HepG2 (cell line): Measurements from ENCODE around the gene DNAJC4. TPM values are rescaled to one million over a fixed set of nuclear protein-coding genes. Genes with fewer than 3 reads are reported as not detected.
A peak's percentile ranks its signal among the peaks of the same experiment; 100 is the strongest.

ENCODE experiments used
- ATAC-seq: fragments of 200-7000 bp; cut with Tn5 transposase; 3 replicates; pipeline ENCODE4 v1.9.1; 2020; ENCODE audit warnings: mild to moderate bottlenecking, moderate library complexity
- BruUV-seq: library from RNA; stranded (reverse); fragments of 400-500 nt; replicated peaks from 2 replicates; lab custom pipeline; 2021; lab: Mats Ljungman, UMichigan
- CTCF ChIA-PET: fragments of 300-600 bp; formaldehyde crosslinking; extraction: SDS; loops from one replicate; lab custom pipeline; 2021; ENCODE audit warnings: low total read pairs, inconsistent platforms, low intra/inter-chr PET ratio; lab: Yijun Ruan, JAX
- POLR2A ChIA-PET: fragments of 350-600 bp; sonication (Branson Sonifier 250); formaldehyde crosslinking; loops from one replicate; lab custom pipeline; 2020; ENCODE audit warnings: antibody characterized with exemption, inconsistent platforms; lab: Yijun Ruan, JAX
- DNase-seq: peaks from one replicate; pipeline ENCODE4 v3.0.0-alpha.2; 2015; ENCODE audit warnings: low spot score
- FAIRE-seq: peaks from 3 replicates; lab custom pipeline; 2011; peaks lifted over from hg19 to GRCh38; lab: Jason Lieb, UNC
- H2AFZ ChIP-seq: one replicate; pipeline ENCODE4 v1.6.1; 2011; ENCODE audit warnings: low read length, inconsistent platforms
- H3K27ac ChIP-seq: fragments of 300-600 bp; 3 replicates; pipeline ENCODE4 v1.8.0; 2011; ENCODE audit warnings: mixed run types, mild to moderate bottlenecking, mixed read lengths, low read length, inconsistent platforms; ENCODE audit not compliant: insufficient read depth; ENCODE audit errors: extremely low read length
- H3K27me3 ChIP-seq, 2 experiments: fragments of 200-600 bp in 1 of 2; 2 replicates in 1 of 2; 3 replicates in 1 of 2; pipeline versions ENCODE4 v1.6.0 to v1.8.0; 2011; ENCODE audit warnings: low read length in 2 of 2, mild to moderate bottlenecking in 2 of 2, moderate library complexity in 2 of 2, inconsistent platforms in 1 of 2; ENCODE audit not compliant: insufficient read depth in 2 of 2, control insufficient read depth in 1 of 2
- H3K36me3 ChIP-seq, 2 experiments: fragments of 200-600 bp in 1 of 2; replicated peaks in 1 of 2; 2 replicates in 1 of 2; 3 replicates in 1 of 2; pipeline versions ENCODE4 v1.5.1 to v1.8.0; 2011; ENCODE audit warnings: low read length in 2 of 2, inconsistent platforms in 1 of 2; ENCODE audit not compliant: insufficient read depth in 2 of 2, control insufficient read depth in 1 of 2
- H3K4me1 ChIP-seq: 2 replicates; pipeline ENCODE4 v1.5.1; 2012; ENCODE audit warnings: low read length, inconsistent platforms; ENCODE audit not compliant: insufficient read depth
- H3K4me2 ChIP-seq: 2 replicates; pipeline ENCODE4 v1.6.0; 2011; ENCODE audit warnings: low read depth, low read length, inconsistent platforms
- H3K4me3 ChIP-seq, 3 experiments: fragments of 200-600 bp in 1 of 3; sonication (generic), shearing (Covaris generic) in 1 of 3; replicated peaks in 1 of 3; 2 replicates each; pipeline ENCODE4 v1.5.1; 2011 to 2016; ENCODE audit warnings: low read length in 3 of 3, inconsistent platforms in 2 of 3, low read depth in 2 of 3, mild to moderate bottlenecking in 2 of 3, control low read depth in 1 of 3, mixed read lengths in 1 of 3; ENCODE audit not compliant: insufficient read depth in 1 of 3
- H3K79me2 ChIP-seq: one replicate; pipeline ENCODE4 v1.6.1; 2011; ENCODE audit warnings: low read length, inconsistent platforms; ENCODE audit not compliant: insufficient read depth
- H3K9ac ChIP-seq: 2 replicates; pipeline ENCODE4 v1.6.0; 2011; ENCODE audit warnings: mild to moderate bottlenecking, low read depth, low read length, inconsistent platforms; ENCODE audit not compliant: insufficient read depth
- H3K9me3 ChIP-seq: 2 replicates; pipeline ENCODE4 v1.5.1; 2012; ENCODE audit warnings: mild to moderate bottlenecking, low read length
- H4K20me1 ChIP-seq: 2 replicates; pipeline ENCODE4 v1.6.0; 2011; ENCODE audit warnings: inconsistent platforms, mild to moderate bottlenecking, low read length, moderate library complexity; ENCODE audit not compliant: insufficient read depth
- ETV5 ChIP-seq: IDR thresholded peaks from 2 replicates; pipeline ENCODE4 v1.6.1; 2018; ENCODE audit warnings: missing biosample characterization, missing genetic modification reagents, inconsistent platforms, borderline replicate concordance
- HCFC1 ChIP-seq: fragments of 150-350 bp; IDR thresholded peaks from 2 replicates; pipeline ENCODE4 v1.6.1; 2014; ENCODE audit warnings: low read depth, low read length
- HOXA3 ChIP-seq: sonication (generic); formaldehyde crosslinking; IDR thresholded peaks from 2 replicates; pipeline ENCODE4 v1.5.0; 2020; ENCODE audit warnings: missing genetic modification reagents
- KDM5B ChIP-seq: sonication (generic); formaldehyde crosslinking; IDR thresholded peaks from 2 replicates; pipeline ENCODE4 v1.4.0; 2020; ENCODE audit warnings: missing genetic modification reagents, mild to moderate bottlenecking, borderline replicate concordance
- RBFOX2 ChIP-seq: fragments of 200-400 bp; formaldehyde crosslinking; IDR thresholded peaks from 2 replicates; pipeline ENCODE4 v1.6.1; 2017; ENCODE audit warnings: low read depth, mild to moderate bottlenecking, low read length
- SP5 ChIP-seq: IDR thresholded peaks from 2 replicates; pipeline ENCODE4 v1.6.1; 2016; ENCODE audit warnings: low read depth, borderline replicate concordance
- ZNF367 ChIP-seq: sonication (generic); formaldehyde crosslinking; IDR thresholded peaks from 2 replicates; pipeline ENCODE4 v1.4.0; 2020; ENCODE audit warnings: missing genetic modification reagents, borderline replicate concordance
- ZNF678 ChIP-seq: sonication (generic); formaldehyde crosslinking; IDR thresholded peaks from 2 replicates; pipeline ENCODE4 v1.4.0; 2020; ENCODE audit warnings: mild to moderate bottlenecking, missing genetic modification reagents
- WGBS: methylation state at CpG from one replicate; pipeline ENCODE4 v1.1.6; 2017; ENCODE audit warnings: low lambda C conversion rate; 5-methylcytosine and 5-hydroxymethylcytosine counted together
- in situ Hi-C: cut with HindIII; loops from 2 replicates; pipeline ENCODE4 v1.10.0; 2017; ENCODE audit warnings: low pct_unique_long_range_greater_than_20kb; ENCODE audit not compliant: extremely low pct_ligation_motif_present
- intact Hi-C: fragments of 100-400 bp; cut with micrococcal nuclease; formaldehyde crosslinking; loops from one replicate; pipeline ENCODE4 v1.10.0; 2022; ENCODE audit not compliant: unreplicated experiment
- polyA plus RNA-seq, 8 experiments: library from polyadenylated mRNA; depleted of rRNA in 3 of 8; stranded (reverse) in 7 of 8; unstranded in 1 of 8; fragments of >200 nt; fragmentation: Illumina TruSeq in 4 of 8; extraction: Trizol in 4 of 8; gene quantifications; 2 replicates each; pipeline versions ENCODE4 v1.2.1 to v1.2.3, GENCODE V29; 2011 to 2016; ENCODE audit warnings: low read depth in 4 of 8, missing spikeins in 1 of 8, mixed read lengths in 1 of 8; ENCODE audit not compliant: insufficient read depth in 1 of 8
- total RNA-seq, 5 experiments: library from RNA; depleted of rRNA; stranded (reverse); fragments of >200 nt; fragmentation: Illumina TruSeq; extraction: Trizol; gene quantifications; 2 replicates each; pipeline ENCODE4 v1.2.3, GENCODE V29; 2016; ENCODE audit warnings: low read depth in 1 of 5
- TF ChIP-seq, protein P1 (sequence below), 2 experiments: fragments of 450-650 bp in 1 of 2; sonication (generic) in 1 of 2; formaldehyde crosslinking in 1 of 2; IDR thresholded peaks; 2 replicates each; pipeline versions ENCODE4 v1.6.1 to v1.8.0; 2016 to 2022; ENCODE audit warnings: antibody characterized with exemption in 1 of 2, mild to moderate bottlenecking in 1 of 2, missing genetic modification reagents in 1 of 2

Gene DNAJC4
- total and polyA plus RNA-seq, 2 of the 13 experiments (the other 11 are each of a cell fraction or from before 2014, with no cell fraction given) = 10.3 to 60.8 TPM

DNA sequence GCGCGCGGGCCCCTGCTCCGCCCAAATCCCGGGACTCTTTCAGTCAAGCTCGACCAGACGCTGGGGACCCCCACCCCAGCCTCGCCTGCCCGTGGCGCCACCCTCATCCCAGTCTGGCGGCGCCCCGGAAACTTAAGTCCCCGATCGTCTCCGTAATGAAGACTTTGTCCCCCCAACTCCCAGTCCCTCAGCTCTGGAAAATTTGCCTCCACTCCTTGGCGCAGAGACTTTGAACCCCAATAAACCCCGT, 21.3 kb downstream of the DNAJC4 start:
- in situ Hi-C loops = no loop called here

DNA sequence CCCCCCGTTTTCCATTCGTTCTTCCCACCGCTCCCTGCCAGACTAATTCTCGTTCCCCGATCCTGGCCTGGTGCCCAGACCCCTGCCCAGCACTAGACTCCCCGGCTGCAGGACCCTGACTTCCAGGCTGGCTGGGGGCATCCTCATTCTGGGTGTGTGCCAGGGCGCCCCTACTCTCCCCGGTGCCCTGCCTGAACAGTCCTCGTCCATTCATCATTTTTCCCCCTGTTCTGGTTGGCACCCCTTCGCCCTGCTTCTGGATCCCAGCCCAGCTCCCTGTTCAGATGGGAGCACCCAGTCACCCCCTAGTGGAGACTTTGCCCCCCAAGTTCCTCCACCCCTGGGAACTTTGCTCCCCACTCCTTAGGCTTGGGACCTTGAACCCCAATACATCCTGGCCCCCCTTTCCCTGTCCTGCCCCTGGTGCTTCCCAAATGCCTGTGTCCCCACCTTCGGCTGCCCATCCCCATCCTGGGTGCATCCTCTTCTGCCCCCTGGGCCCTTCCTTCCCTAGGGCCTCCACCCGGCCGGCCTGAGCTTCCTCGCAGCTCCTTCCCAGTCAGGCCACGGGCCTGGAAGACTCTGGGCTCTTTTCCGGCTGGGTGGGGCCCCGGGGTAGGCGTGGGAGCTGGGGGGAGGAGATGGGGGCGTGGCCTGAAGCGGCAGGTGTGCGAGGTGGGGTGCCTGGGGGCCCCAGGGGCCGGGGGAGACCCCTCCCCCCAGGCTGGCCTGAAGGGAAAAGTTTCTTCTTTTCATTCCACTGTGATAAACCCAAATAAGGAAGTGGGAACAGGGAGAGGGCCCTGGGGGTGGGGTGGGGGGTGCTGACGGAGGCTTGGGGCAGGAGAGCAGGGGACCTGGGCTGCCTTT, 21.9 kb downstream of the DNAJC4 start:
- Histone ChIP-seq H4K20me1 (no peaks in the 10 kb centered on the region), H3K27me3 (no peaks in the 10 kb centered on the region; a peak in 1 of 5 replicates), H3K9ac (peak overlapping the region; percentile 70), H2AFZ (no peak overlapping the region), H3K4me3 (peak overlapping the region; percentile 66 to 88 (median 83)), H3K4me2 (peak overlapping the region; percentile 97), H3K4me1 (peaks cover 51% of the 10 kb centered on the region), H3K79me2 (peaks cover 7% of the 10 kb centered on the region), H3K27ac (no peak overlapping the region), H3K9me3 (no peaks in the 10 kb centered on the region), H3K36me3 (peaks cover 5 to 10% of the 10 kb centered on the region in 2 experiments; a peak in 1 of 5 replicates)
- intact Hi-C loops (no loop called here), in situ Hi-C loops (no loop called here)
- WGBS = 12% methylated on average over 12 of the region's 23 CpGs
- ChIA-PET CTCF (no interaction called here), POLR2A (interaction anchor here (0.9 to 2.1 kb wide), 5 partner anchors 9 to 53 kb away, joined by 3 to 7 read pairs (median 6); partner anchors contain the start of genes ESRRA and FKBP2)
- DNase-seq = no peak
- BruUV-seq = TSS peak; percentile 42
- no peak for FAIRE-seq
- ATAC-seq = no peak
- TF ChIP-seq SP5 (CRISPR knock-in tag) (no peak), ZNF367 (no peak), ZNF678 (CRISPR knock-in tag) (no peak)
- TF ChIP-seq, protein P1, sequence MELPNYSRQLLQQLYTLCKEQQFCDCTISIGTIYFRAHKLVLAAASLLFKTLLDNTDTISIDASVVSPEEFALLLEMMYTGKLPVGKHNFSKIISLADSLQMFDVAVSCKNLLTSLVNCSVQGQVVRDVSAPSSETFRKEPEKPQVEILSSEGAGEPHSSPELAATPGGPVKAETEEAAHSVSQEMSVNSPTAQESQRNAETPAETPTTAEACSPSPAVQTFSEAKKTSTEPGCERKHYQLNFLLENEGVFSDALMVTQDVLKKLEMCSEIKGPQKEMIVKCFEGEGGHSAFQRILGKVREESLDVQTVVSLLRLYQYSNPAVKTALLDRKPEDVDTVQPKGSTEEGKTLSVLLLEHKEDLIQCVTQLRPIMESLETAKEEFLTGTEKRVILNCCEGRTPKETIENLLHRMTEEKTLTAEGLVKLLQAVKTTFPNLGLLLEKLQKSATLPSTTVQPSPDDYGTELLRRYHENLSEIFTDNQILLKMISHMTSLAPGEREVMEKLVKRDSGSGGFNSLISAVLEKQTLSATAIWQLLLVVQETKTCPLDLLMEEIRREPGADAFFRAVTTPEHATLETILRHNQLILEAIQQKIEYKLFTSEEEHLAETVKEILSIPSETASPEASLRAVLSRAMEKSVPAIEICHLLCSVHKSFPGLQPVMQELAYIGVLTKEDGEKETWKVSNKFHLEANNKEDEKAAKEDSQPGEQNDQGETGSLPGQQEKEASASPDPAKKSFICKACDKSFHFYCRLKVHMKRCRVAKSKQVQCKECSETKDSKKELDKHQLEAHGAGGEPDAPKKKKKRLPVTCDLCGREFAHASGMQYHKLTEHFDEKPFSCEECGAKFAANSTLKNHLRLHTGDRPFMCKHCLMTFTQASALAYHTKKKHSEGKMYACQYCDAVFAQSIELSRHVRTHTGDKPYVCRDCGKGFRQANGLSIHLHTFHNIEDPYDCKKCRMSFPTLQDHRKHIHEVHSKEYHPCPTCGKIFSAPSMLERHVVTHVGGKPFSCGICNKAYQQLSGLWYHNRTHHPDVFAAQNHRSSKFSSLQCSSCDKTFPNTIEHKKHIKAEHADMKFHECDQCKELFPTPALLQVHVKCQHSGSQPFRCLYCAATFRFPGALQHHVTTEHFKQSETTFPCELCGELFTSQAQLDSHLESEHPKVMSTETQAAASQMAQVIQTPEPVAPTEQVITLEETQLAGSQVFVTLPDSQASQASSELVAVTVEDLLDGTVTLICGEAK (IDR thresholded peaks at IDR 0.05) = no peak
- TF ChIP-seq, protein P1 (CRISPR knock-in tag; IDR thresholded peaks at IDR 0.05) = no peak

More for the DNA sequence above, 21.3 kb downstream of the DNAJC4 start:
- no peaks in the 10 kb centered on the region; a peak in 1 of 5 replicates for H3K27me3 ChIP-seq
- no peak overlapping the region for H3K27ac ChIP-seq
- DNase-seq = no peak
- peaks cover 7% of the 10 kb centered on the region for H3K79me2 ChIP-seq
- H3K4me3 ChIP-seq = peak overlapping the region; percentile 66 to 88 (median 83)
- H3K36me3 ChIP-seq = peaks cover 5 to 10% of the 10 kb centered on the region in 2 experiments; a peak in 1 of 5 replicates
- ATAC-seq = no peak
- POLR2A ChIA-PET = interaction anchor here (1.3 to 2.1 kb wide), 4 partner anchors 10 to 53 kb away, joined by 6 to 7 read pairs (median 6); partner anchors contain the start of genes ESRRA and FKBP2
- H3K4me1 ChIP-seq = peaks cover 51% of the 10 kb centered on the region
- WGBS = 0% methylated on average over 6 of the region's 18 CpGs
- intact Hi-C loops = loop anchor here (2.0 kb wide), 2 partner anchors 17 to 61 kb away; no protein-coding TSS in a partner anchor
- no TSS peak for BruUV-seq
- TF ChIP-seq RBFOX2 = 0 out of 2 replicates have a peak, but pooled peaks have one; percentile 9
- TF ChIP-seq HOXA3 (CRISPR knock-in tag) = no peak
- TF ChIP-seq ETV5 (CRISPR knock-in tag) = 0 out of 2 replicates have a peak, but pooled peaks have one; percentile 16
- peak; percentile 54; the same call in 1 of the 2 replicates for TF ChIP-seq KDM5B (CRISPR knock-in tag)
- no peak for TF ChIP-seq HCFC1
- no peaks in the 10 kb centered on the region for H3K9me3 ChIP-seq
- peak overlapping the region; percentile 97 for H3K4me2 ChIP-seq
- H3K9ac ChIP-seq = peak overlapping the region; percentile 70
- no peak for FAIRE-seq
- CTCF ChIA-PET = no interaction called here
- no peak overlapping the region for H2AFZ ChIP-seq
- H4K20me1 ChIP-seq = no peaks in the 10 kb centered on the region
